ENCODE data around the gene RDH16.
"Not testable (repeated sequence)": the region's sequence is repeated elsewhere in the genome, so short reads cannot be mapped to it uniquely, and the experiment has no call there.

Gene RDH16

GRCh38 chr12:56930241-56930640 lies 27.2 kb downstream of the RDH16 start:
- no peak overlapping the region for H3K4me3 ChIP-seq (replicated peaks in 1 of 2; ENCODE audit: low read depth in 2 of 2, low read length in 2 of 2)
- no peak for TF ChIP-seq CTCF (IDR thresholded peaks at IDR 0.05; ENCODE audit: low read depth, low read length)
- DNase-seq (ENCODE audit: low read depth in 2 of 2), result no peak

- no peak overlapping the region for H3K4me3 ChIP-seq (replicated peaks in 1 of 2; ENCODE audit: low read depth in 2 of 2, low read length in 2 of 2)
- TF ChIP-seq CTCF (IDR thresholded peaks at IDR 0.05; ENCODE audit: low read depth, low read length), result no peak
- DNase-seq (ENCODE audit: low read depth in 2 of 2), result no peak
Observed at GRCh38 chr12:56929780-56930179, 27.6 kb downstream of the RDH16 start.

- no peak overlapping the region for H3K4me3 ChIP-seq (replicated peaks in 1 of 2; ENCODE audit: low read depth in 2 of 2, low read length in 2 of 2)
- no peak for DNase-seq (ENCODE audit: low read depth in 2 of 2)
- TF ChIP-seq CTCF (IDR thresholded peaks at IDR 0.05; ENCODE audit: low read depth, low read length), result no peak
Observed at GRCh38 chr12:56928262-56928661, 29.1 kb downstream of the RDH16 start.

GRCh38 chr12:56927281-56927680 lies 30.1 kb downstream of the RDH16 start:
- no peak overlapping the region for H3K4me3 ChIP-seq (replicated peaks in 1 of 2; ENCODE audit: low read depth in 2 of 2, low read length in 2 of 2)
- no peak for TF ChIP-seq CTCF (IDR thresholded peaks at IDR 0.05; ENCODE audit: low read depth, low read length)
- no peak for DNase-seq (ENCODE audit: low read depth in 2 of 2)

GRCh38 chr12:56922031-56922430 lies 35.4 kb downstream of the RDH16 start:
- no peak for TF ChIP-seq CTCF (IDR thresholded peaks at IDR 0.05; ENCODE audit: low read depth, low read length)
- no peak overlapping the region for H3K4me3 ChIP-seq (replicated peaks in 1 of 2; ENCODE audit: low read depth in 2 of 2, low read length in 2 of 2)
- DNase-seq (ENCODE audit: low read depth in 2 of 2), result no peak

GRCh38 chr12:56921346-56921745 lies 36.1 kb downstream of the RDH16 start:
- no peak overlapping the region for H3K4me3 ChIP-seq (replicated peaks in 1 of 2; ENCODE audit: low read depth in 2 of 2, low read length in 2 of 2)
- DNase-seq (ENCODE audit: low read depth in 2 of 2), result no peak
- no peak for TF ChIP-seq CTCF (IDR thresholded peaks at IDR 0.05; ENCODE audit: low read depth, low read length)

- DNase-seq (ENCODE audit: low read depth in 2 of 2); H3K4me3 ChIP-seq (replicated peaks in 1 of 2; ENCODE audit: low read depth in 2 of 2, low read length in 2 of 2): not testable (repeated sequence)
Observed at GRCh38 chr12:56918139-56918538, 39.3 kb downstream of the RDH16 start.
